DMS 273 (cell line): ENCODE results near the gene GAST.
A peak's percentile ranks its signal among the peaks of the same experiment; 100 is the strongest.
"Not testable (repeated sequence)": the region's sequence is repeated elsewhere in the genome, so short reads cannot be mapped to it uniquely, and the experiment has no call there.

Source experiments
- DNase-seq: peaks from one replicate; lab custom pipeline; 2025; ENCODE audit not compliant: unreplicated experiment; lab: John Stamatoyannopoulos, UW

GAST gene, protein sequence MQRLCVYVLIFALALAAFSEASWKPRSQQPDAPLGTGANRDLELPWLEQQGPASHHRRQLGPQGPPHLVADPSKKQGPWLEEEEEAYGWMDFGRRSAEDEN

DNA sequence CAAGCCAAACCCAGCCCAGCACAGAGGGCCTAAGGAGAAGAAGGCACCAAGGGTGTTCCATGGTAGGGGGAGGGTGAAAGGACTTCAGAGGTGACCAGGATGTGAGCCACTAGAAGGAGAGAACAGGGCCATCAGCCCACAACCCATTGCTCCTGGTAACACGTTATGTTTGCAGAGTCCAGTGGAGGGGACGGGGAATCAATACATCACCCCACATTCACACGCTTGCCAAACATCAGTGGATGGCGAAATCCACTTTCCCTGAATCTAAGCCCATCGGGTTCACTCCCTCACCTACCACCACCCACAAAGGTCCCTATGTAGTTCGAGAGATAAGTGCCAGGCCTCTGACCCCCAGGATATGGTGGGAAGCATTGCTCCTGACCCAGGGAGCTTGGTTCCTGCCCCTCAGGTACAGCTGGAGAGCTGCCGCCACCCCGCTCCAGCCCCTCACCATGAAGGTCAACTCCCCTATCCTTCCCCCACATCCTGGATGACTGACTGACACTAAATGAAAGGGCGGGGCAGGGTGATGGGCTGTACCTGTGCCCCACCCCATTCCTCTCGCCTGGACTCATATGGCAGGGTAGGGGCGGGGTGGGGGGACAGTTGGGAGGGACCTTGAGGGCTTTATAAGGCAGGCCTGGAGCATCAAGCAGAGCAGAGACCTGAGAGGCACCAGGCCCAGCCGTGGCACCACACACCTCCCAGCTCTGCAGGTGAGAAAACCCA lies at the start of gene GAST:
GAST (plus strand) TSS at position 663 of the 732 bp plus-strand sequence. CDS start 3,106 bp downstream, outside the sequence.
- no peak for DNase-seq

DNA sequence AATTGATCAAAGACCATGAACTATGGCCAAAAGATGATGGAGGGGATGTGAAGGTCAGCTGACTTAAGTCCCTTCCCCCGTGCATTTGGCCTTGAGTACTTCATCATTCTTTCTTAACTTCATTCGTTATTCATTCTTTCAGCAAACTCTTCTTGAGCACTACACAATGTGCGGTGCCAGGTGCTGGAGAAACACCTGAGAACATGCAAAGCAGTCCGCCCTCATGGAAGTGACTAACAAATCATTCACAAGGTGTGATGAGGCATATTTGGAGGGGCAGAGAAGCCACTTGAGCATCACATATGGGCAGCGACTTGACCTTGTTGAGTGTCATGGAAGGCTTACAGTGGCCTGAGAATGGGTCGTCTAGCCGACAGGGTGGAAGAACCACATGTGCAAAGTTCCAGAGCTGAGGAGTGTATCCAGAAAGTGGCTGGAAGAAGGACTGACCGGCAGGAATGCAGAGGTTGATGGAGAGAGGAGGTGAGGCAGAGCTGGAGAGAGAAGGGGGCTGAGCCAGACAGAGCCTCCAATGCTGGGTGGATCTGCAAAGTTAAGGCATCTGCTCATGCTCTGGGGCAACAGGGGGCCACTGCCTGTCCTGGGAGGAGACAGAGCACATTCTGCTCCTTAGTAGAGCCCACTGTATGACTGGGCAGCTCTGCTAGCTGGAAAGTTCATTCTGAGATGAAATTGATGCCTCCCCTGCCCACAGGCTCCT lies 48.5 kb upstream of the GAST start:
- no peak for DNase-seq

DNA sequence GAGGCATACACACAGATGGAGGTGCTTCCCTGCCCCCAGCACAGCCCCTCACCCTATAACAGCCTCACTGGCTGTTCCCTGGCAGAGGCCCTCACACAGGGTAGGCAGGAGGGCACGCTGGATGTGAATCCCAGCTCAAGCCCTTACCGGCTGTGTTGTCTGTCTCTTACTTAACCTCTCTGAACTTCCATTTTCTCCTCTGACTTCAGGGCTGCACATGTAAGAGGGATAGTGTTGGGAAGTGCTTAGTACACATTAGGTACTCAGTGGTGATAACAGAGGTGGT lies 48.0 kb upstream of the GAST start:
- no peak for DNase-seq

DNA sequence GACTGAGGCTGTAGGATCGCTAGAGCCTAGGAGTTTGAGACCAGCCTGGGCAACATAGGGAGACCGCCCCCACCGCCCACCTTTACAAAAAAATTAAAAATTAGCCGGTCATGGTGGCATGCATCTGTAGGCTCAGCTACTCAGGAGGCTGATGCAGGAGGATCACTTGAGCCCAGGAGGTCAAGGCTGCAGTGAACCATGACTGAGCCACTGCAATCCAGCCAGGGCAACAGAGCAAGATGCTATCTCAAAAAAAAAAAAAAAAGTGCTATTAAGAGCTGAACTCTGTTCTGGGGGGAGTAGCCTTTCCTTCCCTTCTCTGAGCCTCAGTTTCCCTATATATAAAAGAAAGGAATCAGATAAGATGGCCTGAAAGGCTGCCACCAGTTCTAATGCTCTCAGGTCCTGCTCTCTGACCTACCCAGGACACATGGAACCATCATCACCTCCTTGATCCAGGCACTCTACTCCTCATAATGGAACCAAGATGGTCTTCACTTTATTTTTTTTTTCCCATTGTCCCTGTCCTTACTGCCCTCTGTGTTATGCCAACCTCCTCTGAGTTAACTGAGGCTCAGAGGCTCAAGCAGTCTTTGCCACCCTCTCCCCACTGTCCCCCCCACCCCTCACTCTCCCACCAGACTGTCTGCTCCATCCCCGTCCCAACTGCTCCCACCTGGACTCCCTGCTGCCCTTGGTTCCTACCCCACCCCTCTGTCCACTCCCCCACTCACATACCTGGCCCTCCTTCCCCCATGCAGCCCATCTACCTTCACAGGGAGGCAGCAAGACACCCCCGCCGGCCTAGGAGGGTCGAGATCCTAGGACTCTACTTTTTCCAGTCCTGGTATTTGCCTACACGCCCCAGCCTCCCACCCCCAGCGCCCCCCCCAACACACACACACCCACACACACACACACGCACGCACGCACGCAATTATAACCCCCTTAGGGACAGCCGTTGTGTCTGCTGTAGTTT lies 47.3 kb upstream of the GAST start:
- DNase-seq = no peak

DNA sequence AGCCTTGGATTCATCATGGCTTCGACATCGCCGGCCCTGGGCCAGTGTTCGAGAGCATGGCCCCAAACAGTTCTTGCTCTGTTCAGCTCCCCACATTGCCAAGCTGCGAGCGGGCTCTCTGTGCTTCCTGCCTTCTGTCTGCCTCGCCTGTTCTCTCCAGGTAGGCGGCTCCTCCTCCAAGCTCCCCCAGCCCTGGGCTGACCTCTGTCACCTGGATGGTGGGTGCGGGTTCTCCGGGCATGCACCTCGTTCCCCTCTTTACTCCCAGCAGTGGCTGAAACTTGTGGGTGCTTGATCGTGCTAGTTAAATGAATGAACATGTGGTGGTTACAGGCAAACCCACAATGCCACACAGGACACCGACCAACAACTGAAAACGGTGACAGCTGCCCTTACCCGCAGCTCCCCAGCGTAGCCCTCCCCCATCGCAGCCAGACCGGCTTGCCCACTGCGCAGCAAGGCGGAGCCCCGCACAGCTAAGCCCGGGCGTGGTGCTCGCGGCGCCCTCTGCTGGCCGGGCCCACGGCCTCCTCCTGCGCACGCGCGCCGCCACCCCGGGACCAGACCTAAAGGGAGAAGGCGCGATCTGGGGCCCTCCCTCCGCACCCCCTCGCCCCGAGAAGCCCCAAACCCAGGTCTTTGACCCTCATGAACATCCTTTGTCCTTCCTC lies 46.4 kb upstream of the GAST start:
- peak; percentile 96 for DNase-seq

DNA sequence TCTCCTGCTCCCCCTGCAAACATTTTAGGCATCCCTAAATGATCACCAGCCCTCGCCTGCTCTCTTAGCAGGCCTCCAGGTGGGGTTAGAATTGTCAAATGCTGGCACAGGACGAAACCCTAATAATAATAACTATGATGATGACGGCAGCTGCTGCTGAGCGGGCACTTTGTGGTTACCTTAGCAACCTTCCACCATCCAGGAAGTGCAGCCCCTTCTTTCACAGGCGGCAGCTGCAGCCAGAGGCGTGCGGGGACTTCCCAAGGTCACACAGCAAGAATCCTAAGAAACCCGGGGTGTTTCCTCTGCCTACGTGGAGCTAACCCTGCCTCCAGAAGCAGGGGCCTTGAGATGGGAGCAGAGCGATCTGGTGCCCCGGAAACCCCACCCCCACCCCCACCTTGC lies 45.9 kb upstream of the GAST start:
- peak; percentile 81 for DNase-seq

DNA sequence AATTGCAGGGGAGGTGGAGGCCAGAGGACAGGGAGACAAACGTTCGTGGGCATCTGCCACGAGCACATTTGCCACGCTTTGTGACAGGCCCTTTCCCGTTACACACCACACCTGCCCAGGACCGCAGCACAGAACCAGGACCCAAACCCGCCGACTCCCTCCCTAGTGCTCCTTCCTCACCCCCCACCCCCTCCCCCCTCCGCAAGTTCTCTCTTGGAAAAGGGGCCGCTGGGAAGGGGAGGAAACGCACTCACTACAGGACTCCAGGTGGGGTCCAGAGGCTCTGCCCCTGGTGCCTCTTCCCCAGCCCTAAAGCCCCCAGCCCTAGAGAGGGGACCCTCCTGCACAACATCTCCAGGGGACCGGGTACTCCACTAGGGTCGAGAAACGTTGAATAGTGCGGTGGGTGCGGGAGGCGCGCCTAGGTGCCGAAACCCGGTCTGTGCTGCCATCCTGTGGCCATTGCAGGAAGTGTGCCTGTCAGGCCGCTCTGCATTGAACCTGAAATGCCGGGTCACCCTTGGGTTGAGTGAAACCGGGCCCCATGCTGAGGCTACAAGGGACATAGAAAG lies 45.3 kb upstream of the GAST start:
- DNase-seq = peak; percentile 90

DNA sequence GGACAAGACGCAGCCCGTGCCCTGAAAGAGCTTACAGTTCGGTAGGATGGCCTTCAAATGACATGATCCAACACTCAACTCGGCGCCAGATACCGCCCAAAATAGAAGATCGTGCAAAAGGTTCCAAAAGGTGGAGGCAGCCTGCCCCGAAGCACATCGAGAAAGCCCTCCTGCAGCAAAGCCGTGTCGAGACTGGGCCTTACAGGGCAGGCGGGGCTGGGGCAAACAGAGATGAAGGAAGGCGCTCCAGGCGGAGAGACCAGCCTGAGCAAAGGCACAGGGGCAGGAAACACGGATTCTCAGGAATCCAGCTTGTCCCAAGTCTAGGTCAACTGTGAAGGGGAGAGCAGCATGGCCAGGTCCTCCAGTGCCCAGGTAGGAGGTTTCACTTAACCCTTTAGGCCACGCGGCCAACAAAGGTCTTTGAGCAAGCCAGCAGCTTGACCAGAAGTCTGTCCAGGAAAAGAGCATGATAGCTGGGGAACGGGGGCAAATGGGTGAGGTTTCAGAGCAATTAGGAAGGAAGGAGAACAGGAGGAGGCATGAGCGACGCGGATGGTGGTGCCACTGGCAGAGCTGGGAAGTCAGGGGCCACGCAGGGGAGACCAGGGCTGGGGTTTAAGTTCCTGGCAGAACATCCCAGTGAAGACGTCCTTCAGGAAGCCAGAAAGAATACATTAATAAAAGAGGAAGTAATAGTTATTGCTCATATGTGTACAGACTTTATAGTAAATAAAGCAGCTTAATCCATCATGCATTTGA lies 44.7 kb upstream of the GAST start:
- DNase-seq = peak; percentile 57

DNA sequence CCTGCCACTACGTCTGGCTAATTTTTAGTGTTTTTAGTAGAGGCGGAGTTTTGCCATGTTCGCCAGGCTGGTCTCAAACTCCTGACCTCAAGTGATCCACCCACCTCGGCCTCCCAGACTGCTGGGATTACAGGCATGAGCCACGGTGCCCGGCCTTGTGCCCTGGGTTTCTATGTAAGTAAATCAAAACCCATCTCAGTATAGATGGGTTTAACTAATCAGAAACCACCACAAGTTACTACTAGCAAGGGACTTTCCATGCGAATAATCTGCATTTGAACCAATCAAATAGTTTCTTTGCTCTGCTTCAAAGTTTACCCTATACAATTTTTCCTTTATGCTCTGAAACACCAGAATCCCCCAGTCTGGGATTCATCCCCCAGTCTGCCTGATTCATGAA lies 40.0 kb upstream of the GAST start:
- no peak for DNase-seq

DNA sequence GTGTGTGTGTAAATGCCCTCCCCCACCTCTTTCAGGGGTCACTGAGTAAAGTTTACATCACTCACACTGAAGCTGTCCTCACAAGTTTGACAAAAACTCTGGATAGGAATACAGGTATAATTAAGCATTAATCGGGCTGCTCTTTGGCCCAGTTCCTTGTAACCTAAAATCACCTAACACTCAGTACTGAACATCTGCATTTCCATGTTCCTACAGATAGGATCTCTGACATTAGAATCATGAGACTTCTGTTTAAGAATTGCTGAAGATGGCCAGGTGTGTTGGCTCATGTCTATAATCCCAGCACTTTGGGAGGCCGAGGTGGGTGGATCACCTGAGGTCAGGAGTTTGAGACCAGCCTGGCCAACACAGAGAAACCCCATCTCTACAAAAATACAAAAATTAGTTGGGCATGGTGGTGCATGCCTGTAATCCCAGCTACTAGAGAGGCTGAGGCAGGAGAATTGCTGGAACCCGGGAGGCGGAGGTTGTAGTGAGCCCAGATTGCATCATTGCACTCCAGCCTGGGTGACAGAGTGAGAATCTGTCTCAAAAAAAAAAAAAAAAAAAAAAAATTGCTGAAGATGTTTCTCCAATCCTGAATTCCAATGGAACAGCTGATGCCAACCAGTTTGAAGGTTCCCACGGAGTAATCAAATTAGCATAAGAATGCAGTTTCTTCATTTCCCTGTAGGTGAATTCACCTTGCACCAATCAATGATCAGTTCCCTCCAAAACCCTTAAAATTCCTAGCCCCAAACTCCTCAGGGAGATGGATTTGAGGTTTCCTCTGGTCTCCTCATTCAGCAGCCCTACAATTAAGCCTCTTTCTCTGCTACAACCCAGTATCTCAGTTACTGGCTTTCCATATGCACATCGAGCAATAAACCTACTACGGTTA lies 36.7 kb upstream of the GAST start:
- DNase-seq = not testable (repeated sequence)

DNA sequence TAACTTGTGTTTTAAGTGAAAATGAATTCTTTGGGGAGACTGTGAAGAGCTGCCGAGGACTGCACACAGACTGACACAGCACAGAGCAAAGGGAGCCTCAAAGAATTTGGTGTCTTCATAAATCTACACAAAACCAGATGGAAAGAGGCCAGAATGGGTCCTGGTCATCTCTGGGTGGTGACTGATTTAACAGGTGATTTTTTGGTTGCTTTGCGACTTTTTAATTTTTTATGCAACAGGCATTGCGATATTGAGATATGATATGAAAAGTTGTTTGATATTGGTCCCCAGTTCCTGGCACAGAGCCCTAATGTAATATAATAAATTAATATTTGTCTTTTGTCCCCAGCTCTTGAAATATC lies 36.1 kb upstream of the GAST start:
- no peak for DNase-seq

DNA sequence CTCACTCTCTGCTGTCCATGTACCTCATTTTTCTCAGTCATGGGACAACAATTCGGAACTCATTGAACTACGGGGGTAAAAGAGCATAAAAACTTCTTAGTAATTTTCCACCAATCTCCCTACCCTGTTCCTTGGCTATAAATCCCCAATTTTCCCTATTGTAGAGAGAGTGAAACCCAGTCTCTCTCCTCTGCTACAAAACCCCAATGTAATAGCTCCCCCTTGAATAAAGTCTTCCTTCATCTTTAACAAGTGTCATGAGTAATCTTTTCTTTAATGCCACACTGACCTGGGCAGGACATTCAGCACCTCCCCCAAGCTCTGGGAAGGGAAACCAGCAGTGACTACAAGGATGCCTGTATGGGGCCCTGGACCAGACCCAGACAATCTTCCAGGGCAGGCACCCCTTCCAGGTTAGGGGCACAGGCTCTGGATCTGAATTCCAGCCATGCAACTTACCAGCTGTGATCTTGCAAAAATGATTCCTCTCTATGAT lies 33.7 kb upstream of the GAST start:
- DNase-seq = no peak

DNA sequence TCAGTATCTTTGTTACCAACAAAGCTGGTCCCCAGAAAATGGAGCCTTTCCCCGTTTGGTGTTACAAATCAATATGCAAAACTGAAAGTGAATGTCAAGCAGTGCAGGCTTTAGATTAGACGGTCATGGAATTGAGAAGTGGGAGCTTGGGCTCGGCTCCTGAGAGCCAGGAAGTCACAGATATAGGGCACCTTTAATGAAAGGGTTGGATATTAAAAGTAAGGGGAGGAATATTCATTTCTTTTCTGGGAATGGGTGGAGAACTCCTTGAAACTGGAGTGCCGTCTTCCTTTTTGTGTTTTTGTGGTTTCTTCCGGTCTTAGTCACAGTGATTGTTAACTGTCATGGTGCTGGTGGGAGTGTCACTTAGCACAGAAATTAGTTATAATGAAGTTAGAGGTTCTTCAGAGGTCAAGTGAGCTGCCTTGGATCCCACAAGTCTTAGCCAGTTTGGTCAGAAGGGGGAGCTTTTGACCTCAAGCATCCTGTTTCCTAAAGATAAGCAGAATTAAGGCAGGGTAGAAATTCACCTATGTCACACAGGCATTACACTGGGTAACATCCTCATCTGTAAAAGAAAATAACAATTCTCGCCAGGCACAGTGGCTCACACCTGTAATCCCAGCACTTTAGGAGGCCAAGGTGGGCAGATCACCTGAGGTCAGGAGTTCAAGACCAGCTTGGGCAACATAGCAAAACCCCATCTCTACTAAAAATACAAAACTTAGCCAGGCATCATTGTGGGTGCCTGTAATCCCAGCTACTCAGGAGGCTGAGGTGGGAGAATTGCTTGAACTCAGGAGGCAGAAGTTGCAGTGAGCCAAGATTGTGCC lies 33.0 kb upstream of the GAST start:
- no peak for DNase-seq

DNA sequence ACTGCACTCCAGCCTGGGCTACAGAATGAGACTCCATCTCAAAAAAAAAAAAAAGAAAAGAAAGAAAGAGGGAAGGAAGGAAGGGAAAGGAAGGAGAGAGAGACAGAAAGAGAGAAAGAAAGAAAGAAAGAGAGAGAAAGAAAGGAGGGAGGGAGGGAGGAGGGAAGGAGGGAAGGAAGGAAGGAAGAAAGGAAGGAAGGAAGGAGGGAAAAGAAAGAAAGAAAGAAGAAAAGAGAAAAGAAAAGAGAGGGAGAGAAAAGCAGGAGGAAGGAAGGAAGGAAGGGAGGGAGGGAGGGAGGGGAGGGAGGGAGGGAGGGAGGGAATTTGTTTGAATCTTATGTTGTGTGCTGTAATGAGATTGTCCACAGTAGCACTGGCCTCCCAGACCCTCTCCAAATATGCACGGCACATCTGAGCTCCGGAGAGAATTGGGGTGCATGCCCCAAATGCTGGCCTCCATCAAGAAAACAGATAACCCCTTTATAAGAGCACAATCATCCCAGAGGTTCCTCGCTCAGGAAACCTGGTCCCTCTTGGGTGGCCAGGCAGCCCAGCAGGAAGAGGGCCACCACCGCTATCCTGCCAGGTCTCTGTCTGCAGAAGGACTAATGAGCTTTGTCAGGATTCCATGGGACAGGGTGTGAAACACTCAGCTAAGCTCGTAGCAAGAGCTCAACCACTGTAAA lies 32.2 kb upstream of the GAST start:
- no peak for DNase-seq

DNA sequence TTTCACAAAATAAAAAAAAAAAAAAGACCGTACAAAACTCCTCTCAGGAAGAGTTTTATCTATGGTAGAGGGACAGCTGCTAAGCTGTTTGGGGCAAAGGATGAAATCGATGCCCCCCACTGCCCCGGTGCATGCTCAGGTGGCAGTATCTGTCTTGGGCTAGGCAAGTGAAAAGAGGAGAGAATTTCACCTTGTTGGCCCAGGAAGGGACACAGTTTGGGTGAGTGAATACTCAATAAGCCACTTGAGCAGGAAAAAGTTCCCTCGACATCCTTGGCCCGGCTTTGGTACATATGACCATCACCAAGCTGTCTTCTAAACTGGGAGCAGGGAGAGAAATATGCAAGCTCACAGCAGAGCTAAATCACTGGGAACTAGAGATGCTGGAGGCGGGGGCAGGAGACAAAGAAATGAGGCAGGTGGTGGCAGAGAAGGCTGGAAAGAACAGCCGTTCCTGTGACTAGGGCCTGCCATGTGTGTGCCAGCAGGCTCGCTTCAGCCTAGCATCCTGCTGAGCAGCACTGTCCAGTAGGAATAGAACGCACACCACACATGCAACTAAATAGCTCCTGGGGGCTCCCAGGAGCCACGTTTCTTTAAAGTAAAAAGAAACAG lies 31.6 kb upstream of the GAST start:
- DNase-seq = peak; percentile 86

DNA sequence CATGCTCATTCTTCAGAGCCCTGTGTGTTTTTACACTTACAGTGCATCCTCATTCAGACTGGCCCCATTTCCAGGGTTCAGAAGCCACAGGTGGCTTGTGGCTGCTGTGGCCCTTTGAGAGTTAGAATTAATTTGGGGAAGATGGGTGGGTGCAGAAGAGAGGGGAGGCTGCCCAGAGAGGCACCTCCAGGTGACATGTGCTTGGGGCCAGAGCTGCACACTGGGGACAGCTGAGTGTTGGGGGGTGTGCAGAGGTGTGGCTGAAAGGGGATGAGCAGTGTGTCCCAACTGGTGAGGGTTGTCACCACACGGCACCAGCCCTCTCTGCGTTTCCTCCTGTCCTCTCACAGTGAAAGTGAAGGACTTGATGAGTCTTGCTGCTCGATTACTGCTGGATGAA lies 30.4 kb upstream of the GAST start:
- DNase-seq = no peak

DNA sequence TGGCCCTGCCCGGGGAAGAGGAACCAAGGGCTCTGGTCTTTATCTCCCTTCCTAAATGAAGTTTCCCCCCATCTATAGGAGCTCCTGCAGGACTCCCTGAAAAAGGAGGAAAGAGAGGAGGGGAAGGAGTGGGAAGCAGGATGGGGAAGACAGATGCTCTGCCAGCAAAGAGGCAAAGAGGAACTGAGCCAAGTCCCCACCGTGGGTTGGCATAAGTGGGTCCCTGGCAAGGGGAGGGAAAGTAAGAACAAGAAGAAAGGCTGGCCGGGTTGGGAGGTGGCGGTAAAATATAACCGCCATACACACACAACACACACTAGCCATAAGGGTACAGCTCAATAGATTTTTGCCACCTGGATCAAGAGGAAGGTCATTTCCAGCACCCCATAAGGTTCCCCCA lies 29.5 kb upstream of the GAST start:
- DNase-seq = no peak
